Stimulated activated CD8-positive, alpha-beta memory T cell treated with anti-CD3 and anti-CD28 coated beads, Interleukin-7, amount 100 ng/mL, for 24 hours (primary cell): Measurements from ENCODE around the gene HSPA1A.

Experiments
- DNase-seq: peaks from one replicate; pipeline ENCODE4 v3.0.0-alpha.2; 2020; ENCODE audit warnings: low read depth

Gene HSPA1A

GRCh38 chr6:31865205-31866118 is 50.1 kb downstream of the HSPA1A start:
- DNase-seq, result no peak
